LNCAP (cell line): Measurements from ENCODE around the gene KDM1A.

Experiments
- TF ChIP-seq, protein P1 (sequence below): fragments of 450-650 bp; IDR thresholded peaks from 2 replicates; pipeline ENCODE4 v1.5.1; 2017; ENCODE audit warnings: mild to moderate bottlenecking

Gene KDM1A

DNA sequence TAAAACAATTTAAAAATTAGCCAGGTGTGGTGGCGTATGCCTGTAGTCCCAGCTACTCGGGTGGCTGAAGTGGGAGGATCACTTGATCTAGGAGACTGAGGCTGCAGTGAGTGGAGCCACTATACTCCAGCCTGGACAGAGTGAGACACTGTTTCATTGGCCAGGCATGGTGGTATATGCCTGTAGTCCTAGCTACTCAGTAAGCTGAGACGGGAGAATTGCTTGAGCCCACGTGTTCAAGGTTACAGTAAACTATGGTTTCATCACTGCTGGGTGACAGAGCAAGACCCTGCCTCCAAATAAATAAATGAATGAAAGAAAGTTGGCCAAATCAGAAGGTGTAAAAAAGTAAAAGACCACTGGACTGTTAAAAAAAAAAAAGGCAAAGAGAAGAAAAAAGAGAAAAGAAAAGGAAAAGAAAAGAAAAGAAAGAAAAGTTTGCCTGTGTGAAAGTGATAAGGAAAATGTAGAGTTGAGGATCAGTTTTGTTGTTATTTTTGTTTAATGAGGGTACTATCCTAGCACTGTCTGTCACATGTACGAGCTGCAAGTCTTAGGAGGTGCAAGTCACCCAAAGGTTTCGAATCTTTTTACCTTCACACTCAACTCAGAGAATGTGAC is 97.1 kb downstream of the KDM1A start:
- TF ChIP-seq, protein P1, sequence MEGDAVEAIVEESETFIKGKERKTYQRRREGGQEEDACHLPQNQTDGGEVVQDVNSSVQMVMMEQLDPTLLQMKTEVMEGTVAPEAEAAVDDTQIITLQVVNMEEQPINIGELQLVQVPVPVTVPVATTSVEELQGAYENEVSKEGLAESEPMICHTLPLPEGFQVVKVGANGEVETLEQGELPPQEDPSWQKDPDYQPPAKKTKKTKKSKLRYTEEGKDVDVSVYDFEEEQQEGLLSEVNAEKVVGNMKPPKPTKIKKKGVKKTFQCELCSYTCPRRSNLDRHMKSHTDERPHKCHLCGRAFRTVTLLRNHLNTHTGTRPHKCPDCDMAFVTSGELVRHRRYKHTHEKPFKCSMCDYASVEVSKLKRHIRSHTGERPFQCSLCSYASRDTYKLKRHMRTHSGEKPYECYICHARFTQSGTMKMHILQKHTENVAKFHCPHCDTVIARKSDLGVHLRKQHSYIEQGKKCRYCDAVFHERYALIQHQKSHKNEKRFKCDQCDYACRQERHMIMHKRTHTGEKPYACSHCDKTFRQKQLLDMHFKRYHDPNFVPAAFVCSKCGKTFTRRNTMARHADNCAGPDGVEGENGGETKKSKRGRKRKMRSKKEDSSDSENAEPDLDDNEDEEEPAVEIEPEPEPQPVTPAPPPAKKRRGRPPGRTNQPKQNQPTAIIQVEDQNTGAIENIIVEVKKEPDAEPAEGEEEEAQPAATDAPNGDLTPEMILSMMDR: no peak

- TF ChIP-seq, protein P1: no peak
Observed at GRCh38 chr1:23116921-23117699, 97.8 kb downstream of the KDM1A start.

- TF ChIP-seq, protein P1: no peak
Observed at GRCh38 chr1:23118407-23118806, 99.1 kb downstream of the KDM1A start.

GRCh38 chr1:23118957-23119792 is 99.9 kb downstream of the KDM1A start:
- TF ChIP-seq, protein P1: no peak

DNA sequence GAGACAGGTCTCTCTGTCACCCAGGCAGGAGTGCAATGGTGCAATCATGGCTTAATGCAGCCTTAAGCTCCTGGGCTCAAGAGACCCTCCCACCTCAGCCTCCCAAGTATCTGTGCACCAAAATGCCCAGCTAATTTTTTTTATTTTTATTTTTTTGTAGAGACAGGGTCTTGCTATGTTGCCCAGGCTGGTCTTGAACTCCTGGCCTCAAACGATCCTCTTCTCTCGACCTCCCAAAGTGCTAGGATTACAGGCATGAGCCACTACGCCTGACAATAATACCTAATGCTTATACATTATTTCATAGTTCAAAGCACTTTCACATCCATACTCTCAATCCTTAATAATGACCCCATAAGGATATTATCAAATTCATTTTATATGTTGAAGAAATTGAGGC is 101.1 kb downstream of the KDM1A start:
- TF ChIP-seq, protein P1: no peak

GRCh38 chr1:23122023-23122748 is 102.9 kb downstream of the KDM1A start:
- TF ChIP-seq, protein P1: no peak

DNA sequence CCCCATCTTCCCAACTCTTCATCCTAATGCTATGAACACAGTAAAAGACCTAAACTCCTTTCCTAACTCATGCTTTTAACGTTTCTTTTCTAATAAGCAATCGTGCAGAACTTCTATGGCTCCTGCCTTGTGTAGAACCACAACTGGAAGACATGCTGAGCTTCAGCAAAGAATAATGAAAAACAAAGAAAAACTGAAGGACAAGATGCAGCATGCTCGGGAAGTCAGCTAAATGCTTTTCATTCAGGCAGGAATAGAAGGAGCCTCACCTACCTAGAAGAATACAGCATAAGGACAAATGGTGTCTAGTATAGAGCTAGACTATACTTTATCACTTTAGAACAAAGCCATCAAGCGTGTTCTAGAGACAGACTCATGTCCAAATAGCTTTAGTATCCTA is 103.5 kb downstream of the KDM1A start:
- TF ChIP-seq, protein P1: no peak
